Measurements from ENCODE around the gene NOD1.
A peak's percentile ranks its signal among the peaks of the same experiment; 100 is the strongest.

- TF ChIP-seq, protein P1, sequence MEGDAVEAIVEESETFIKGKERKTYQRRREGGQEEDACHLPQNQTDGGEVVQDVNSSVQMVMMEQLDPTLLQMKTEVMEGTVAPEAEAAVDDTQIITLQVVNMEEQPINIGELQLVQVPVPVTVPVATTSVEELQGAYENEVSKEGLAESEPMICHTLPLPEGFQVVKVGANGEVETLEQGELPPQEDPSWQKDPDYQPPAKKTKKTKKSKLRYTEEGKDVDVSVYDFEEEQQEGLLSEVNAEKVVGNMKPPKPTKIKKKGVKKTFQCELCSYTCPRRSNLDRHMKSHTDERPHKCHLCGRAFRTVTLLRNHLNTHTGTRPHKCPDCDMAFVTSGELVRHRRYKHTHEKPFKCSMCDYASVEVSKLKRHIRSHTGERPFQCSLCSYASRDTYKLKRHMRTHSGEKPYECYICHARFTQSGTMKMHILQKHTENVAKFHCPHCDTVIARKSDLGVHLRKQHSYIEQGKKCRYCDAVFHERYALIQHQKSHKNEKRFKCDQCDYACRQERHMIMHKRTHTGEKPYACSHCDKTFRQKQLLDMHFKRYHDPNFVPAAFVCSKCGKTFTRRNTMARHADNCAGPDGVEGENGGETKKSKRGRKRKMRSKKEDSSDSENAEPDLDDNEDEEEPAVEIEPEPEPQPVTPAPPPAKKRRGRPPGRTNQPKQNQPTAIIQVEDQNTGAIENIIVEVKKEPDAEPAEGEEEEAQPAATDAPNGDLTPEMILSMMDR (IDR thresholded peaks at IDR 0.05), result no peak
- TF ChIP-seq POLR2AphosphoS5 (IDR thresholded peaks at IDR 0.05; ENCODE audit: insufficient read depth in 1 of 2, low read depth in 1 of 2) (peak in 1 of 2 donors; percentile 82), POLR2A (IDR thresholded peaks at IDR 0.05) (peak in 1 of 2 donors; percentile 35)
Observed at GRCh38 chr7:30478349-30479201, at the start of gene NOD1.
